Cardiac muscle cell (in vitro differentiated cells and primary cell): ENCODE results near the gene MACIR. TPM values are rescaled to one million over a fixed set of nuclear protein-coding genes. Genes with fewer than 3 reads are reported as not detected.

ENCODE experiments used
- DNase-seq, 2 donors: peaks; one replicate each; pipeline versions ENCODE4 v3.0.0 to v3.0.0-alpha.2; 2010 to 2017; ENCODE audit warnings: low read depth in 1 of 2, low spot score in 1 of 2
- H3K27ac ChIP-seq: fragments of 200-600 bp; sonication (generic); 2 replicates; pipeline ENCODE4 v1.5.1; 2016
- H3K27me3 ChIP-seq: fragments of 200-600 bp; sonication (generic); 2 replicates; pipeline ENCODE4 v1.6.0; 2016; ENCODE audit warnings: control low read depth
- H3K36me3 ChIP-seq: fragments of 200-600 bp; sonication (generic); 2 replicates; pipeline ENCODE4 v1.5.1; 2016; ENCODE audit warnings: control low read depth
- H3K4me1 ChIP-seq: fragments of 200-600 bp; sonication (generic); 2 replicates; pipeline ENCODE4 v1.8.1; 2017; ENCODE audit warnings: low read depth, mild to moderate bottlenecking, mixed run types
- H3K4me3 ChIP-seq: fragments of 200-600 bp; sonication (generic); 2 replicates; pipeline ENCODE4 v1.5.1; 2016; ENCODE audit warnings: mild to moderate bottlenecking
- H3K9me3 ChIP-seq: fragments of 200-600 bp; sonication (generic); 2 replicates; pipeline ENCODE4 v1.5.1; 2017; ENCODE audit warnings: low read depth, mild to moderate bottlenecking, control low read depth
- CTCF ChIP-seq: IDR thresholded peaks from 2 replicates; pipeline ENCODE4 v1.5.1; 2012; ENCODE audit warnings: low read depth, mild to moderate bottlenecking, low read length
- polyA plus RNA-seq: library from polyadenylated mRNA; unstranded; fragments of >200 nt; fragmentation: Nextera tagmentation; extraction: Ambion mirVana; gene quantifications from 2 replicates; pipeline ENCODE4 v1.2.1, GENCODE V29; 2016
- total RNA-seq: library from RNA; depleted of rRNA; stranded (reverse); fragments of >200 nt; gene quantifications from 2 replicates; pipeline ENCODE4 v1.2.3, GENCODE V29; 2016

The MACIR gene
- total and polyA plus RNA-seq, 2 experiments from 2014 or later = 9.6 to 11.6 TPM

DNA sequence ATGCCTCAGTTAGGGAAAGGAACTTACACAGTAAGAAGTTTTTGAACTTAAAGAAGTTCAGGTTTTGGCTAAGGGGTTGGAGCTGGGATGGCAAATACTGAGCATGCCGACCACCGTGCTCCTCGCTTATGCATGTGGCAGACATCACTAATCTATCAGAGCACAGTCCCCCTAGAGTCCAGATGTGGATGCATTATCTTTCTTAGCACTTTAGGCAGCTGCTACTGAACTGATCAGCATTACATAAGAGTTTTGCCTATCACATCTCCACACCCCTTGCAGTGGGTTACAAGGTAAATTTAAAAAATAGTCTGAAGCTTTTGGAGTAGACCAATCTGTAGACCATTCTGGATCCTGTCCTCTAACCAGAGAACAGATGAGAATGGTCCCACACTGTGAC, 22.4 kb downstream of the MACIR start:
- H3K4me1 ChIP-seq = peaks cover 15% of the 10 kb centered on the region
- DNase-seq = no peak
- H3K27me3 ChIP-seq = no peaks in the 10 kb centered on the region
- H3K4me3 ChIP-seq = no peak overlapping the region
- peaks cover 6% of the 10 kb centered on the region for H3K36me3 ChIP-seq
- no peaks in the 10 kb centered on the region for H3K9me3 ChIP-seq
- H3K27ac ChIP-seq = no peak overlapping the region
- TF ChIP-seq CTCF = no peak

GRCh38 chr5:103283120-103283519, 24.6 kb downstream of the MACIR start:
- Histone ChIP-seq H3K27me3 (no peaks in the 10 kb centered on the region), H3K4me1 (peaks cover 16% of the 10 kb centered on the region)
- no peak for TF ChIP-seq CTCF

DNA sequence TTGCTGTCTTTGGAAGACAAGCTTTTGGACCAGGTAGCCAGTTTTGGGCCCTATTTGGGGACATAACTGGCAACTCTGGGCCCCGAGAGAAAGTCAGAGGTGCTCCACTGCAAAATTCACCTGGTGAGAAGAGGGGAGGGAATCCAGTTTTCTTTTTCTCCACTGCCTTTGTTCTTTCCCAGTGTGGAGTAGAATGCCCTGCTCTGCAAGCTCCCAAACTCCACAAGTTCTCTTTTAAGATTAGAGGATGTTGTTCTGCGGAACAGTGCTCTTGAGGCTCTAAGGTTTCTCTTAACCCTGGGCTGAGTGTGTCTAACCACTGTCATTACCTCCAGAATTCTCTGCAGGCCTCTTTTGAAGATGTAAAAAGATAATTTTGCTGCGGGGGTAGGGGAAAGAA, 25.3 kb downstream of the MACIR start:
- H3K36me3 ChIP-seq = no peaks in the 10 kb centered on the region
- H3K27me3 ChIP-seq = no peaks in the 10 kb centered on the region
- H3K27ac ChIP-seq = peak overlapping the region; percentile 68
- no peak overlapping the region for H3K4me3 ChIP-seq
- peaks cover 22% of the 10 kb centered on the region for H3K4me1 ChIP-seq
- no peak for TF ChIP-seq CTCF
- no peak for DNase-seq
- no peaks in the 10 kb centered on the region for H3K9me3 ChIP-seq

More at GRCh38 chr5:103283120-103283519, 24.6 kb downstream of the MACIR start:
- Histone ChIP-seq H3K27ac (no peak overlapping the region), H3K36me3 (no peaks in the 10 kb centered on the region), H3K9me3 (no peaks in the 10 kb centered on the region), H3K4me3 (no peak overlapping the region)
- DNase-seq = no peak

GRCh38 chr5:103286622-103287021, 28.1 kb downstream of the MACIR start:
- Histone ChIP-seq H3K4me3 (no peak overlapping the region), H3K27me3 (no peaks in the 10 kb centered on the region), H3K9me3 (no peaks in the 10 kb centered on the region), H3K36me3 (no peaks in the 10 kb centered on the region), H3K27ac (no peak overlapping the region), H3K4me1 (peaks cover 15% of the 10 kb centered on the region)
- DNase-seq = no peak
- no peak for TF ChIP-seq CTCF

GRCh38 chr5:103289024-103289423, 30.5 kb downstream of the MACIR start:
- no peak for TF ChIP-seq CTCF

GRCh38 chr5:103290846-103291245, 32.3 kb downstream of the MACIR start:
- H3K27ac ChIP-seq = no peak overlapping the region
- no peaks in the 10 kb centered on the region for H3K36me3 ChIP-seq
- H3K4me1 ChIP-seq = peaks cover 8% of the 10 kb centered on the region
- no peaks in the 10 kb centered on the region for H3K9me3 ChIP-seq
- no peak for DNase-seq
- no peak overlapping the region for H3K4me3 ChIP-seq
- no peaks in the 10 kb centered on the region for H3K27me3 ChIP-seq
- TF ChIP-seq CTCF = no peak

More at GRCh38 chr5:103289024-103289423, 30.5 kb downstream of the MACIR start:
- no peak overlapping the region for H3K4me3 ChIP-seq
- DNase-seq = no peak
- no peaks in the 10 kb centered on the region for H3K27me3 ChIP-seq
- H3K27ac ChIP-seq = no peak overlapping the region
- H3K9me3 ChIP-seq = no peaks in the 10 kb centered on the region
- H3K4me1 ChIP-seq = peaks cover 10% of the 10 kb centered on the region
- no peaks in the 10 kb centered on the region for H3K36me3 ChIP-seq
